ENCODE data around the gene TRPM3.

DNA sequence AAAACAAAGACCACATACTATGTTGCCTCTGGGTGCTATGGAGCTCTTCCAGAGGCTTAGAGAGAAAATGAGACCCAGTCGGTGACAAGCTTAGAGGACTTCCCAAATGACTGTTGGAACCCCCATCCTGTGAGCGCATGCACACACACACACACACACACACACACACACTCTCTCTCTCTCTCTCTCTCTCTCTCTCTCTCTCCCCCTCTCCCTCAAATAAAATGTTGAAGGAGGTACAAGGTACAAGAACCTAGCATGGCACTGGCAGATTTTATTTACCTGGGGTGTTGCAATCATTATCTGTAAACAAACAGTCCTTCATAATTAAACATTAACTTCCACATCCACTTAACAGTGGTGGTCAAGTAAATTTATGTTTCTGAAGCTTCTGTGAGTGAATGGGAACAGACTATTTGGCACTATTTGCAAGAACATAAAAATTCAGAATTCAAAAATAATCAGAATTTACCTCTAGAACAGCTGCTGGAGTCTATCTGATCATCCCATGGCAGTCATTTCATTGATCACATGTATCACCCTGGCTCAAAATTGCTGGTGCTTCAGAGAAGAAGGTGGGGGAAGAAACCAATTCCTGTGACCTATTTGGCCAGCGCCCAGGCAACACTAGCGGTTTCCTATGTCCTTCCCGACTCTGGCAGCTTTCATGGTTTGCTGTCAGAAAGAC, 24.9 kb downstream of the TRPM3 start:
- TF ChIP-seq, protein P1, sequence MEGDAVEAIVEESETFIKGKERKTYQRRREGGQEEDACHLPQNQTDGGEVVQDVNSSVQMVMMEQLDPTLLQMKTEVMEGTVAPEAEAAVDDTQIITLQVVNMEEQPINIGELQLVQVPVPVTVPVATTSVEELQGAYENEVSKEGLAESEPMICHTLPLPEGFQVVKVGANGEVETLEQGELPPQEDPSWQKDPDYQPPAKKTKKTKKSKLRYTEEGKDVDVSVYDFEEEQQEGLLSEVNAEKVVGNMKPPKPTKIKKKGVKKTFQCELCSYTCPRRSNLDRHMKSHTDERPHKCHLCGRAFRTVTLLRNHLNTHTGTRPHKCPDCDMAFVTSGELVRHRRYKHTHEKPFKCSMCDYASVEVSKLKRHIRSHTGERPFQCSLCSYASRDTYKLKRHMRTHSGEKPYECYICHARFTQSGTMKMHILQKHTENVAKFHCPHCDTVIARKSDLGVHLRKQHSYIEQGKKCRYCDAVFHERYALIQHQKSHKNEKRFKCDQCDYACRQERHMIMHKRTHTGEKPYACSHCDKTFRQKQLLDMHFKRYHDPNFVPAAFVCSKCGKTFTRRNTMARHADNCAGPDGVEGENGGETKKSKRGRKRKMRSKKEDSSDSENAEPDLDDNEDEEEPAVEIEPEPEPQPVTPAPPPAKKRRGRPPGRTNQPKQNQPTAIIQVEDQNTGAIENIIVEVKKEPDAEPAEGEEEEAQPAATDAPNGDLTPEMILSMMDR (IDR thresholded peaks at IDR 0.05; ENCODE audit: low read length) = no peak
- TF ChIP-seq EZH2phosphoT487 (IDR thresholded peaks at IDR 0.05; ENCODE audit: low read length) = no peak
